Loucy (cell line): Measurements from ENCODE around the gene GP5.

Source experiments
- H2AFZ ChIP-seq: fragments of 200-600 bp; sonication (generic); 2 replicates; pipeline ENCODE4 v1.6.0; 2016; ENCODE audit warnings: antibody characterized with exemption, mild to moderate bottlenecking, low read length, moderate library complexity
- H3F3A ChIP-seq: fragments of 200-600 bp; 2 replicates; pipeline ENCODE4 v1.6.0; 2016; ENCODE audit warnings: antibody characterized with exemption, low read depth, mild to moderate bottlenecking
- H3K27me3 ChIP-seq: fragments of 200-600 bp; sonication (generic); 2 replicates; pipeline ENCODE4 v1.6.1; 2014; ENCODE audit warnings: low read length, mild to moderate bottlenecking; ENCODE audit not compliant: insufficient read depth, poor library complexity, severe bottlenecking
- H3K36me3 ChIP-seq: fragments of 200-600 bp; sonication (generic); 2 replicates; pipeline ENCODE4 v1.6.1; 2016; ENCODE audit warnings: low read length; ENCODE audit not compliant: insufficient read depth
- H3K4me1 ChIP-seq: fragments of 200-600 bp; sonication (generic); 2 replicates; pipeline ENCODE4 v1.5.1; 2014; ENCODE audit warnings: low read length, mild to moderate bottlenecking; ENCODE audit not compliant: insufficient read depth, poor library complexity, severe bottlenecking
- H3K4me2 ChIP-seq: fragments of 200-600 bp; sonication (generic); 2 replicates; pipeline ENCODE4 v1.6.0; 2014; ENCODE audit warnings: antibody characterized with exemption, low read length, low read depth, mild to moderate bottlenecking; ENCODE audit not compliant: poor library complexity, severe bottlenecking
- H3K4me3 ChIP-seq: fragments of 200-600 bp; sonication (generic); 2 replicates; pipeline ENCODE4 v1.5.1; 2014; ENCODE audit warnings: low read length, mild to moderate bottlenecking, mixed read lengths; ENCODE audit not compliant: poor library complexity, severe bottlenecking
- H3K79me2 ChIP-seq: fragments of 200-600 bp; sonication (generic); 2 replicates; pipeline ENCODE4 v1.6.1; 2014; ENCODE audit warnings: low read length; ENCODE audit not compliant: insufficient read depth
- H3K9ac ChIP-seq: fragments of 200-600 bp; sonication (generic); 2 replicates; pipeline ENCODE4 v1.6.0; 2014; ENCODE audit warnings: mild to moderate bottlenecking, low read depth, low read length, moderate library complexity; ENCODE audit not compliant: poor library complexity, severe bottlenecking
- H3K9me2 ChIP-seq: fragments of 200-600 bp; sonication (generic); replicated peaks from 2 replicates; pipeline ENCODE4 v1.6.1; 2016; ENCODE audit warnings: low read depth, low read length, mixed read lengths
- H3K9me3 ChIP-seq: fragments of 200-600 bp; sonication (generic); 2 replicates; pipeline ENCODE4 v1.6.1; 2014; ENCODE audit warnings: mild to moderate bottlenecking, antibody characterized with exemption, low read length, low read depth; ENCODE audit not compliant: insufficient read depth
- H4K20me1 ChIP-seq: fragments of 200-600 bp; sonication (generic); 2 replicates; pipeline ENCODE4 v1.6.0; 2014; ENCODE audit warnings: antibody characterized with exemption, low read length, mild to moderate bottlenecking; ENCODE audit not compliant: insufficient read depth, poor library complexity, severe bottlenecking
- CTCF ChIP-seq: fragments of 200-600 bp; sonication (generic); conservative IDR thresholded peaks from 2 replicates; pipeline ENCODE4 v1.5.1; 2014; ENCODE audit warnings: mild to moderate bottlenecking, antibody characterized with exemption, low read length
- EZH2phosphoT487 ChIP-seq: fragments of 200-600 bp; IDR thresholded peaks from 2 replicates; pipeline ENCODE4 v1.6.1; 2018; ENCODE audit warnings: antibody characterized with exemption, mild to moderate bottlenecking, moderate library complexity, borderline replicate concordance

The GP5 gene

DNA sequence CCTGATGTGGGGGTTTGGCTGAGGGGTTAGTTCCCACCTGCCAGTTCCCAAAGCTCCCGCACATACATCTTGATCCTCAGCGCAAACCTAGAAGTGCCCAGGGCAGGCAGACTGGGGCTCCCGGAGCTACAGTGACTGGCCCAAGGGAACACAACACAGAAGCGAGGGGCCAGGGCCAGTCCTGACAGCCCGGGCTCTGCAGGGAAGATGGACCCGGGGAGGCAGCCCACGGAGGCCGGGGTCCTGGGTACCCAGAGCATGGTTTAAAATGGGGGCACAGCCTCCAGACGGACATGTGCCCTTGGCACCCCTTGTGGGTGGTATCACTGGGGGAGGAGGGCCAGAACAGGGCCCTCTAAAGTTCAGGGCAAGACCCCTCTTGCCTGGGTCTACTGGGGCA lies 53.0 kb downstream of the GP5 start:
- no peaks in the 10 kb centered on the region for H3K27me3 ChIP-seq
- no peaks in the 10 kb centered on the region for H4K20me1 ChIP-seq
- no peak overlapping the region for H3K9ac ChIP-seq
- no peak overlapping the region for H2AFZ ChIP-seq
- H3K4me1 ChIP-seq, result no peaks in the 10 kb centered on the region
- no peak for TF ChIP-seq CTCF
- no peak for TF ChIP-seq EZH2phosphoT487
- H3K9me3 ChIP-seq, result no peaks in the 10 kb centered on the region
- H3K4me2 ChIP-seq, result no peak overlapping the region
- no peaks in the 10 kb centered on the region for H3K9me2 ChIP-seq
- no peaks in the 10 kb centered on the region for H3K36me3 ChIP-seq
- H3F3A ChIP-seq, result no peaks in the 10 kb centered on the region
- H3K4me3 ChIP-seq, result no peak overlapping the region
- no peaks in the 10 kb centered on the region for H3K79me2 ChIP-seq
